ENCODE results near the gene PPM1H. TPM values are rescaled to one million over a fixed set of nuclear protein-coding genes. Genes with fewer than 3 reads are reported as not detected.

The PPM1H gene
- total and polyA plus RNA-seq, 11 donors, result 1.3 to 9.6 (median 4.9) TPM

- Histone ChIP-seq H3K9me3 (no peaks in the 10 kb centered on the region), H3K4me3 (no peak overlapping the region), H3K36me3 (peaks cover 0 to 9% (median 0%) of the 10 kb centered on the region in 9 donors), H3K27ac (no peak overlapping the region), H3K27me3 (no peaks in the 10 kb centered on the region), H3K4me1 (peaks cover 0 to 8% (median 0%) of the 10 kb centered on the region in 12 donors)
- intact Hi-C loops (cut with DNase I), result no loop called here
- WGBS, 4 donors, result 84 to 89% (median 87%) methylated on average over 8 of the region's 8 CpGs
- TF ChIP-seq POLR2A (IDR thresholded peaks at IDR 0.05), result no peak
- no peak for TF ChIP-seq CTCF (IDR thresholded peaks at IDR 0.05)
- DNase-seq (no peak), ATAC-seq (no peak)
Observed at GRCh38 chr12:62621101-62621638, 313.8 kb downstream of the PPM1H start.

GRCh38 chr12:62618930-62619329 is 316.0 kb downstream of the PPM1H start:
- H3K27me3 ChIP-seq, result no peaks in the 10 kb centered on the region
- peaks cover 0 to 4% (median 0%) of the 10 kb centered on the region in 12 donors for H3K4me1 ChIP-seq
- H3K36me3 ChIP-seq, result peaks cover 0 to 10% (median 0%) of the 10 kb centered on the region in 9 donors
- DNase-seq, result no peak
- no peak overlapping the region for H3K27ac ChIP-seq
- no peaks in the 10 kb centered on the region for H3K9me3 ChIP-seq
- ATAC-seq, result no peak
- TF ChIP-seq CTCF (IDR thresholded peaks at IDR 0.05), result no peak
- 92 to 98% (median 94%) methylated on average over 2 of the region's 2 CpGs for WGBS, 4 donors
- H3K4me3 ChIP-seq, result no peak overlapping the region
- intact Hi-C loops (cut with DNase I), result no loop called here

GRCh38 chr12:62618319-62618718 is 316.6 kb downstream of the PPM1H start:
- intact Hi-C loops (cut with DNase I), result no loop called here
- DNase-seq (no peak), ATAC-seq (no peak)
- Histone ChIP-seq H3K4me1 (peaks cover 0 to 4% (median 0%) of the 10 kb centered on the region in 12 donors), H3K27me3 (no peaks in the 10 kb centered on the region), H3K4me3 (no peak overlapping the region), H3K27ac (no peak overlapping the region), H3K9me3 (no peaks in the 10 kb centered on the region), H3K36me3 (peaks cover 0 to 10% (median 0%) of the 10 kb centered on the region in 9 donors)
- TF ChIP-seq POLR2A (IDR thresholded peaks at IDR 0.05) (no peak), CTCF (IDR thresholded peaks at IDR 0.05) (no peak)

GRCh38 chr12:62613081-62613480 is 321.9 kb downstream of the PPM1H start:
- TF ChIP-seq POLR2A (IDR thresholded peaks at IDR 0.05) (no peak), CTCF (IDR thresholded peaks at IDR 0.05) (no peak)
- Histone ChIP-seq H3K27me3 (no peaks in the 10 kb centered on the region), H3K9me3 (no peaks in the 10 kb centered on the region), H3K4me3 (no peak overlapping the region), H3K36me3 (peaks cover 0 to 17% (median 0%) of the 10 kb centered on the region in 9 donors), H3K4me1 (peaks cover 0 to 4% (median 0%) of the 10 kb centered on the region in 12 donors), H3K27ac (no peak overlapping the region)
- 79 to 98% (median 95%) methylated on average over 1 of the region's 1 CpG for WGBS, 4 donors
- intact Hi-C loops (cut with DNase I), result no loop called here
- DNase-seq (no peak), ATAC-seq (no peak)

All from heart left ventricle (tissue), 16 donors.